ENCODE measurements around the gene DNAJC3.

Gene DNAJC3

DNA sequence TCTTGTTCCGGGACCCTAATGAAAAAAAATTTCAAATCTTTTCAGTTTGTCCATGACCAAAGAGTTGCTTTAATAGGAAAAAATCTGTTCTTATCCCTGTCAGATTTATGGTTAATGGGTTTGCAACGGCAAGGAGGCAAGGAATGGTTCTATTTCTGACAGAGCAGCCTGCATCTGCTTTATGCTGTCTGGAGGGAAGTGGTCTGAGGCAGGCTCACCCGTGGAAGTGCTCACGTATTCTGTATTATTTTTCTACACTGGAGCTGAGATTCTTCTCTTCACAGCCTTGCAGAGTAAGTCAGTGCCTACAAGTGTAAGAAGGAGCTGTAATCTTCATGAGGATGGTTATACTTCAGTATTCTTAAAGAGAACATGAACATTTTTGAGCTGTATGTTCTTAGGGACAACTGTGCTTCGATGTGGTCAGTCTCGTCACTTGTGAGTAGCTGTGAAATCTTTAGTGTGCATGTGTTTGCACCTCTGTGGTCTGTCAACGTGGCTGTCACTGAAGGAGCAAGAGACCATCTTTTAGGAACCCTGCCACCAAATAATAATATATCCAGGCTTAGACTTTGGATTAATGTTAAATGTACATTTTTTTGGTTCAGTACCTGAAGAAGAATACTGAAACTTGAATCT is 114.3 kb downstream of the DNAJC3 start:
- TF ChIP-seq, protein P1, sequence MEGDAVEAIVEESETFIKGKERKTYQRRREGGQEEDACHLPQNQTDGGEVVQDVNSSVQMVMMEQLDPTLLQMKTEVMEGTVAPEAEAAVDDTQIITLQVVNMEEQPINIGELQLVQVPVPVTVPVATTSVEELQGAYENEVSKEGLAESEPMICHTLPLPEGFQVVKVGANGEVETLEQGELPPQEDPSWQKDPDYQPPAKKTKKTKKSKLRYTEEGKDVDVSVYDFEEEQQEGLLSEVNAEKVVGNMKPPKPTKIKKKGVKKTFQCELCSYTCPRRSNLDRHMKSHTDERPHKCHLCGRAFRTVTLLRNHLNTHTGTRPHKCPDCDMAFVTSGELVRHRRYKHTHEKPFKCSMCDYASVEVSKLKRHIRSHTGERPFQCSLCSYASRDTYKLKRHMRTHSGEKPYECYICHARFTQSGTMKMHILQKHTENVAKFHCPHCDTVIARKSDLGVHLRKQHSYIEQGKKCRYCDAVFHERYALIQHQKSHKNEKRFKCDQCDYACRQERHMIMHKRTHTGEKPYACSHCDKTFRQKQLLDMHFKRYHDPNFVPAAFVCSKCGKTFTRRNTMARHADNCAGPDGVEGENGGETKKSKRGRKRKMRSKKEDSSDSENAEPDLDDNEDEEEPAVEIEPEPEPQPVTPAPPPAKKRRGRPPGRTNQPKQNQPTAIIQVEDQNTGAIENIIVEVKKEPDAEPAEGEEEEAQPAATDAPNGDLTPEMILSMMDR (IDR thresholded peaks at IDR 0.05; ENCODE audit: low read depth, low read length, missing control alignments), result no peak
- DNase-seq (ENCODE audit: low read depth), result no peak
- H3K4me3 ChIP-seq (ENCODE audit: low read depth, low read length), result no peak overlapping the region

DNA sequence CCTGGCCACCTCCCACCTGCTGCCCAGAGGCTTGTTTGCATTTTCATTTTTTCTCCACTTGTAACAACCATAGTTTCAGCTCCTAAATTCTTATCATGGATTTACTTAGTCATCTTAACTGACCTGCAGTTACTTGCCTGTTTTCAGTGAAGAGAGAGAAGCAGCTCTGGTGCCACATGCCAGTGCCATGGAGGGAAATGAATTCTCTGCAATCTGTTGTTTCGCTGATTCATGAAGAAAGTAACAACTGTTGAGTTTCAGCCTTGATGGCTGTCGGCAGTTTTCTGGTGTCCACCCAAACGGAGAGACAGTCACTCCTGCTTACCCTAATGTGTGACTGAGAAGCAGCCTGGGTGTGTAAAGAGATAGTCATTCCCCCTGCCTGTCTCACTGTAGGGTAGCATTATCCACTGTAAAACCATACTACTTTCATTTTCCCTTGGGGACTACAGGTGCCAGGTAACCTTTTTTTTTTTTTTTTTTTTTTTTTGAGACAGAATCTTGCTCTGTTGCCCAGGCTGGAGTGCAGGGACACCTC is 116.1 kb downstream of the DNAJC3 start:
- TF ChIP-seq, protein P1 (IDR thresholded peaks at IDR 0.05; ENCODE audit: low read depth, low read length, missing control alignments), result no peak
- DNase-seq (ENCODE audit: low read depth), result no peak
- H3K4me3 ChIP-seq (ENCODE audit: low read depth, low read length), result no peak overlapping the region

DNA sequence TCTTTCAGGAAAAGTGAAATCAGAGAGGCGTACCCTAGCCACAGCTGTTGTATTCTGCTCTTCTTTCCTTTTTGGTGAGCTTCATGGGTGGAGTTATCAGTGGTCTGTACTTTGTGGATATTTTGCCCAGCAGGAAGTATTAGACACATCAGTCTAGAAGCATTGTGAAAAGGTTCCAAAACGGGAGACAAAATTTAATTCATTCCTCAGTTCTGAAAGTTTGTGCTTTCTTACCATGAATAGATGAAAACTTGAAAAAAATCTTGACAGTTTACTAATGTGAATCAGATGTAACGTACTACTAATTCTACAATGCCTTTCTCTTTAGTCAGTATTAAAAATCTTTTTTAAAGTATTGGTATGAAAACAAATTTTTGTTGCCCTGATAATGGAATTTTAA is 116.8 kb downstream of the DNAJC3 start:
- H3K4me3 ChIP-seq (ENCODE audit: low read depth, low read length), result no peak overlapping the region
- no peak for DNase-seq (ENCODE audit: low read depth)
- TF ChIP-seq, protein P1 (IDR thresholded peaks at IDR 0.05; ENCODE audit: low read depth, low read length, missing control alignments), result no peak

DNA sequence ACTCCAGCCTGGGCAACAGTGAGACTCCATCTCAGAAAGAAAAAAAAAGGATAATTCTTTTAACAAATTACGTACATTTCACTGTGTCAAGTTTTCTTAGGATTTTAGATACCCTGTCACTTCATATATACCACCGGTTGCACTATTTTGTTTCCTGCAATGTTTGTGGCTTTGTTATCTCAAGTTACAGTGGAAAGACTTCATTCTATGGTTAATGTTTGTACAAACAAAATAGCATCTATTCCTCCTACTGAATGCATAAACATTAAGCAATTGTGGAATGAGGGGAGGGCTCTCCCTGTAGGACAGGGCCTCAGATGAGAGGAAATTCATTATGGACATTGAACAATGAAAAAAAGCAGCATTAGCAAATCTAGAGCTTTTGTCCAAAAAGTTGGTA is 120.1 kb downstream of the DNAJC3 start:
- no peak for DNase-seq (ENCODE audit: low read depth)

DNA sequence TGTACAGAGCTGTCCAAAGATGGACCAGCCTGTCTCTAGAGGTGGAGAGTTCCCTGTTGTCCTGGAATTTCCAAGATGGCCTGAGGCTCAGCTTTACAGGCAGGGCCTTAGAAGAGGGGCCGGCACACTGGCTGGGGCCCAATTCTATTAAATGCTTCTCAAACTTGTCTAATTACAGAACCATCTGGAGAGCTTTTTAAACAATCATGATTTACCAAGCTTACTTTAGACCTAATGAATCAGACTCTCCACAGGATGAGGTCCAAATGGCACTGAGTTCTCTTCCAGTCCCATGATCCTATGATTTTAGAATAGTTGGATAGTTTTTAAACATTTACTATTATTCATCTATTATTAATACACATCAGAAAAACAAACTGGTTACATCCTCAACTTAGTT is 123.5 kb downstream of the DNAJC3 start:
- TF ChIP-seq, protein P1 (IDR thresholded peaks at IDR 0.05; ENCODE audit: low read depth, low read length, missing control alignments), result no peak
- no peak for DNase-seq (ENCODE audit: low read depth)

More for the DNA sequence above, 120.1 kb downstream of the DNAJC3 start:
- TF ChIP-seq, protein P1 (IDR thresholded peaks at IDR 0.05; ENCODE audit: low read depth, low read length, missing control alignments), result no peak
- H3K4me3 ChIP-seq (ENCODE audit: low read depth, low read length), result no peak overlapping the region

DNA sequence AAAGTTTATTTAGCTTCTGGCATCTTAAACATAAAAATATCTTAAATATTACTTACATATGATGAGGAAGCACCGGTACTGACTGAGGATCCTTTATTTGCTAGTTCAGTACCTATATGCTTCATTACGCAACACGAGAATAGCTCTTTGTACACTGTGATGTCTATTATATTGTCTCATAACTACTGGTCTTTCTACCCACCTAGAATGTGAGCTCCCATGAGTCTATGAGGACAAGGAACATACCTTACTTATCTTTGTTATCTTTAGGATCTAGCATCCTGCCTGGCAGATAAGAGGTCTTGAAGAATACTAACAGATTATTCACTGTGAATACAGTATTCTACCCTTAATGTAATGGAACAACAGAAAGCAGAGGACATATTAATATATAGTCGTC is 124.9 kb downstream of the DNAJC3 start:
- TF ChIP-seq, protein P1 (IDR thresholded peaks at IDR 0.05; ENCODE audit: low read depth, low read length, missing control alignments), result no peak
- no peak for DNase-seq (ENCODE audit: low read depth)
- no peak overlapping the region for H3K4me3 ChIP-seq (ENCODE audit: low read depth, low read length)

More for the DNA sequence above, 123.5 kb downstream of the DNAJC3 start:
- no peak overlapping the region for H3K4me3 ChIP-seq (ENCODE audit: low read depth, low read length)

DNA sequence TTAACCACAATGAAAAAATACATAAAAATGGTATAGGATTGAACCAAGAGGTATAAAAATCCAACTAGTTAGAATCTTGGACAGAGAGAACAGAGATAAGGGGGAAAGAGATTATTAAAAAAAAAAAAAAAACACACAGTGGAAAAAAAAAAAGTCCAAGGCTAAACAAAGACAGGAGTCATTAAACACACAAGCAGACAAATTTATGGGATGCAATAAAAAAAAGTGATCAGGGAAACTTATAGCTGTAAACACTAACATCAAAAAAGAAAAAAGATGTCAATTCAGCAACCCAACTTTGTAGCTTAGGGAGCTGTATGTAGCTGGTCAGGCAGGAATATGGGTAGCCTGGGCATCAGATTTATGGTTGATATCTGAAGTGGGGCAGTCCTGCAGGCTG is 129.0 kb downstream of the DNAJC3 start:
- TF ChIP-seq, protein P1 (IDR thresholded peaks at IDR 0.05; ENCODE audit: low read depth, low read length, missing control alignments), result no peak
- no peak for DNase-seq (ENCODE audit: low read depth)

More for the DNA sequence above, 129.0 kb downstream of the DNAJC3 start:
- no peak overlapping the region for H3K4me3 ChIP-seq (ENCODE audit: low read depth, low read length)

Measured in GM12864 (cell line).